WERI-Rb-1 (cell line): ENCODE data around the gene EZR.

Experiments
- DNase-seq: peaks from one replicate; pipeline ENCODE4 v3.0.0-alpha.2; 2020
- H3K27ac ChIP-seq: fragments of 250-450 bp; sonication (Bioruptor Pico); 2 replicates; pipeline ENCODE4 v1.5.1; 2020; ENCODE audit warnings: mild to moderate bottlenecking, moderate library complexity
- H3K27me3 ChIP-seq: fragments of 250-450 bp; sonication (Bioruptor Pico); 2 replicates; pipeline ENCODE4 v1.5.1; 2021; ENCODE audit warnings: mild to moderate bottlenecking, low read depth, moderate library complexity; ENCODE audit not compliant: insufficient read depth, severe bottlenecking
- H3K36me3 ChIP-seq: fragments of 250-450 bp; sonication (Bioruptor Pico); 2 replicates; pipeline ENCODE4 v1.5.1; 2020; ENCODE audit warnings: mild to moderate bottlenecking, moderate library complexity
- H3K4me3 ChIP-seq: 2 replicates; pipeline ENCODE4 v1.5.1; 2011; ENCODE audit warnings: low read depth, mild to moderate bottlenecking, control low read depth, low read length
- H3K9me3 ChIP-seq: fragments of 250-450 bp; sonication (Bioruptor Pico); 2 replicates; pipeline ENCODE4 v1.5.1; 2021; ENCODE audit warnings: mild to moderate bottlenecking, moderate library complexity; ENCODE audit not compliant: severe bottlenecking
- CTCF ChIP-seq: IDR thresholded peaks from 2 replicates; pipeline ENCODE4 v1.5.1; 2011; ENCODE audit warnings: low read depth, mild to moderate bottlenecking, control low read depth, inconsistent platforms, low read length

The EZR gene

GRCh38 chr6:158782432-158783166 lies 36.6 kb downstream of the EZR start:
- Histone ChIP-seq H3K27ac (no peak overlapping the region), H3K36me3 (peaks cover 95% of the 10 kb centered on the region), H3K4me3 (no peak overlapping the region), H3K27me3 (no peaks in the 10 kb centered on the region), H3K9me3 (no peaks in the 10 kb centered on the region)
- no peak for DNase-seq
- no peak for TF ChIP-seq CTCF

DNA sequence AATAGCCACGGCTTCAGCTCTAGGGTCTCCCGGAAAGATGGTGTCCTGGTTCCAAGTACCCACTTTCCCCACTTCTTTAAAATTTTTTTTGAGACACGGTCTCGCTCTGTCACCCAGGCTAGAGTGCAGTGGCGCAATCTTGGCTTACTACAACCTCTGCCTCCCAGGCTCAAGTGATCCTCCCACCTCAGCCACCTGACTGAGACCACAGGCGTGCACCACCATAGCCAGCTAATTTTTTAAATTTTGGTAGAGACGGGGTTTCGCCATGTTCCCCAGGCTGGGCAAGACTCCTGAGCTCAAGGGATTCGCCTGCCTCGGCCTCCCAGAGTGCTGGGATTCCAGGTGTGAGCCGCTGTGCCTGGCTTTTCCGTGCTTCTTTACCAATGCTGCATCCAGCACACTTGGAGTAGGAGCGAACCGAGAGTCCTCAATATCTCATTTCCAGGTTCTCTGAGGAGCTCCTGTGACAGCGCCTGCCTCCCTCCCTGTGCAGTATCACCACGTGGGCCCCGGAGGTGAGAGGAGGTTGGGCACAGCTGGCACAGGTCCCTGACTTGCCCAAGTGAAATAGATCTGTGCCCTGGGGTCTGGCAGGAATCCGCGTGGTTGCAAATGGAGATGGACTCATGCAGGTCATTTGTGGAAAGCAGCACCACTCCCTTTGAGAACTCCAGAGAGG lies 37.3 kb downstream of the EZR start:
- TF ChIP-seq CTCF, result no peak
- DNase-seq, result no peak
- H3K36me3 ChIP-seq, result peaks cover 95% of the 10 kb centered on the region
- H3K27me3 ChIP-seq, result no peaks in the 10 kb centered on the region
- no peaks in the 10 kb centered on the region for H3K9me3 ChIP-seq
- H3K27ac ChIP-seq, result no peak overlapping the region
- H3K4me3 ChIP-seq, result no peak overlapping the region

DNA sequence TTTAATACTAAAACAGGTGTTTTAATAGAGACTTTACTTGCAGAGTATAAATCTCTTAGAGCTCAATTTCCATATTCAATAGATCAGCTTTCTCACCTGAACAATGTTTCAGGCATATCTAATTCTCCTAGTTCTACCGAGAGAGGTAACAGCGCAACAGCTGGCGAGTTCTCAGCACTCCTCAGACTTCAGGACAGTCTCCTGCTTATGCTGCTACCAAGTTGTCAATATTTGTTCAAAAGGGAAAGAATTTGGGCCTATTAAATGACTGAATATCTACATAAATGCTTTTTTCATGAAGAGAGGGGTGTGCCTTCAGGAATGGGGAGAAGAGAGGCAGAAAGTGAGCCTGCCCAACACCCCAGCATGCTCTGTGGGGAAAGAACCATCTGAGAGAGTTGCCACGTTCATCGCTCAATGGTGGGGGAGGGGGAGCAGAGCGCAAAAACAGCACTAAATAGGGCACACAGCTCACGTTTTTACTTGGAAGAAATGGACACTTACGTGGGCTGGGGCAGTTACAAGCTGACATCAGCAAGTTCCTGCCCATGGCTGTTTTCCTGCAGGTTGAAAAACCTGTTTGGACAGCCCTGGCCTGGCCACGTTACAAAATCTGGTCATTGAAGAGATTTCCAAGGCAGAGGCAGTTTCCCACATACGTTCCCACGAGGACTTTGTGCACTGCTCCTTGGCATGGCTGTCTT lies 38.0 kb downstream of the EZR start:
- Histone ChIP-seq H3K27me3 (no peaks in the 10 kb centered on the region), H3K4me3 (no peak overlapping the region), H3K27ac (no peak overlapping the region), H3K36me3 (peaks cover 95% of the 10 kb centered on the region), H3K9me3 (no peaks in the 10 kb centered on the region)
- DNase-seq, result no peak
- no peak for TF ChIP-seq CTCF

DNA sequence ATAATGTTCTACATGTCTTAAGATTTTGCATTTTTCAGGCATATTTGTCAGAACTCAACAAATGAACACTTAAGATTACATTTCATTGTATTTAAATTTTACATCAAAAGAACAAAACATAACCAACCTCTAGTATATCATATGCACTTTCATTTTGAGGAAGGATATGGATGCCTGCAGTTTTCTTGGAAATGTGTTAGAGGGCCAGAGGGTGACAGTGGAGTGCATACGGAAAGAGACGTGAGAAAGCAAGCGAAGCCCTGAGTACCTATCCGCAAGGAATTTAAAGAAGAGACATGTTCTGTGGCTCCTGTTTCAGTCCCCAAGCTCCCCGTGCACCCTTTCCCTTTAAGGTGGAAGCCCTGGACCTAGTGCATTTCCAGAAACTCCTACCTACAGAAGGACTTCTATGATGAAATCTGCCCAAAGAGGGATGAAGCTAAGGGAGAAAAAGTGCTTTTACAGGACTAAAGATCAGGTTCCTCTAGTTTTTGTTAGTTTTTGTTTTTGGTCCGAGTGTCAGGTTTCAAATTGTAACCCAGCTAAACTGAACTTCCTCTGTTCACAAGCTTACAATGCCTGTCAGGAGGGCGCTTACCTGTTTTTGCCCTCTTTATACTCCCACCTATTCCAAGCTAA lies 38.8 kb downstream of the EZR start:
- Histone ChIP-seq H3K27me3 (no peaks in the 10 kb centered on the region), H3K27ac (no peak overlapping the region), H3K36me3 (peaks cover 95% of the 10 kb centered on the region), H3K9me3 (no peaks in the 10 kb centered on the region), H3K4me3 (no peak overlapping the region)
- no peak for DNase-seq
- TF ChIP-seq CTCF, result no peak

DNA sequence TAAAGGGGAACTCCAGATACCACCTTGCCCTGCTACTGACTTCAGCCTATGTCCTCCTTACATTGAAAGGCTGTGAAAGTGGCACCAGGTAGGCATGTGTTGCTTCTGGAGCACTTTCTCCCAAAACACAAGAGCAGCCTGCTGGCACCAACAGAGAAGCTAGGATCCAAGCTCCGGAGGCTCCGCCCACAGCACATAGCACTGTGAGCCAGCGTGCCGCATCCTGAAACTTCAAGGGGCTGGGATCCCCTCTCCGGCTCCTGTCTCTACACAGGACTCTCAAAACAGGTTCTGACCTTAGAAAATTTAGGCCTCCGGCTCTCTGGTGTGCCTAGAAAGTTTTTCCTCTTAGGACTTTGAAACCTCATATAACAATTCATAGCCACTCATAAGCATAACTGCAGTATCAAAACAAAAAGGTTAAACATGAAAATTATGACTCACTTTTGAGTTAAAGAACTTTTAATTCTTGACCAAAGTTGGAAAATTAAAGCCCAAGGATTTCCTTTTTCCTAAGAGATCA lies 41.1 kb downstream of the EZR start:
- TF ChIP-seq CTCF, result no peak
- H3K9me3 ChIP-seq, result no peaks in the 10 kb centered on the region
- H3K4me3 ChIP-seq, result no peak overlapping the region
- DNase-seq, result no peak
- H3K36me3 ChIP-seq, result peaks cover 95% of the 10 kb centered on the region
- no peaks in the 10 kb centered on the region for H3K27me3 ChIP-seq
- H3K27ac ChIP-seq, result no peak overlapping the region
